ENCODE measurements around the gene DCD. TPM values are rescaled to one million over a fixed set of nuclear protein-coding genes. Genes with fewer than 3 reads are reported as not detected.
A peak's percentile ranks its signal among the peaks of the same experiment; 100 is the strongest.

The DCD gene
- total RNA-seq, 1 donor from 2014 or later = not detected

DNA sequence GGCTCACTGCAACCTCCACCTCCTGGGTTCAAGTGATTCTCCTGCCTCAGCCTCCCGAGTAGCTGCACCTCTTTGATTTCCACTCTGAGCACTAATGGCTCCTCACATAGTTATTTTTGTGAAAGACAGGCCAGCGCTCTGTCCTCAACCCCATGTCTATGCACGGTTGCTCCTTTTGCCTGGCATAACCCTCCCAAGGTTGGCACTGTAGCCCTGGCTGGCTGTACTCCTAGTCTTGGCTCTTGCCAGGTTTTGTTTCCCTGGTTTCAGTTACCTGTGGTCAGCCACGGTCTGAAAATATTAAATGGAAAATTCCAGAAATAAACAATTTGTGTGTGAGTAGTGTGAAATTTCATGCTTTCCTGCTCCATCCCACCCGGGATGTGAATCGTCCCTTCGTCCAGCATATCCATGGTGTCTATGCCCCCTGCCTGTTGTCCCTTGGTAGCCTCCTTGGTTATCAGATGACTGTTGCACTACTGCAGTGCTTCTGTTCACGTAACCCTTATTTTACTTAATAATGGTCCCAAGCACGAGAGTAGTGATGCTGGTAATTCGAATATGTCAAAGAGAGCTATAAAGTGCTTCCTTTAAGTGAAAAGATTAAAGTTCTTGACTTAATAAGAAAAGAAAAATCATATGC lies 12.3 kb upstream of the DCD start:
- no peaks in the 10 kb centered on the region for H3K27me3 ChIP-seq (ENCODE audit: control insufficient read depth, insufficient read depth, low read length)
- no peaks in the 10 kb centered on the region for H3K36me3 ChIP-seq (ENCODE audit: control insufficient read depth, insufficient read depth, low read length)

GRCh38 chr12:54658306-54659264 lies 10.4 kb upstream of the DCD start:
- Histone ChIP-seq H3K27me3 (ENCODE audit: control insufficient read depth, insufficient read depth, low read length) (no peaks in the 10 kb centered on the region), H3K36me3 (ENCODE audit: control insufficient read depth, insufficient read depth, low read length) (no peaks in the 10 kb centered on the region), H3K4me3 (ENCODE audit: low read depth, low read length) (no peak overlapping the region)
- no peak for DNase-seq (ENCODE audit: low read depth)
- TF ChIP-seq, protein P1, sequence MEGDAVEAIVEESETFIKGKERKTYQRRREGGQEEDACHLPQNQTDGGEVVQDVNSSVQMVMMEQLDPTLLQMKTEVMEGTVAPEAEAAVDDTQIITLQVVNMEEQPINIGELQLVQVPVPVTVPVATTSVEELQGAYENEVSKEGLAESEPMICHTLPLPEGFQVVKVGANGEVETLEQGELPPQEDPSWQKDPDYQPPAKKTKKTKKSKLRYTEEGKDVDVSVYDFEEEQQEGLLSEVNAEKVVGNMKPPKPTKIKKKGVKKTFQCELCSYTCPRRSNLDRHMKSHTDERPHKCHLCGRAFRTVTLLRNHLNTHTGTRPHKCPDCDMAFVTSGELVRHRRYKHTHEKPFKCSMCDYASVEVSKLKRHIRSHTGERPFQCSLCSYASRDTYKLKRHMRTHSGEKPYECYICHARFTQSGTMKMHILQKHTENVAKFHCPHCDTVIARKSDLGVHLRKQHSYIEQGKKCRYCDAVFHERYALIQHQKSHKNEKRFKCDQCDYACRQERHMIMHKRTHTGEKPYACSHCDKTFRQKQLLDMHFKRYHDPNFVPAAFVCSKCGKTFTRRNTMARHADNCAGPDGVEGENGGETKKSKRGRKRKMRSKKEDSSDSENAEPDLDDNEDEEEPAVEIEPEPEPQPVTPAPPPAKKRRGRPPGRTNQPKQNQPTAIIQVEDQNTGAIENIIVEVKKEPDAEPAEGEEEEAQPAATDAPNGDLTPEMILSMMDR (IDR thresholded peaks at IDR 0.05; ENCODE audit: insufficient read depth, low read length, poor library complexity, severe bottlenecking) = peak; percentile 61

More for the DNA sequence above, 12.3 kb upstream of the DCD start:
- no peak for DNase-seq (ENCODE audit: low read depth)
- TF ChIP-seq, protein P1 (IDR thresholded peaks at IDR 0.05; ENCODE audit: insufficient read depth, low read length, poor library complexity, severe bottlenecking) = no peak
- no peak overlapping the region for H3K4me3 ChIP-seq (ENCODE audit: low read depth, low read length)

- TF ChIP-seq, protein P1 (IDR thresholded peaks at IDR 0.05; ENCODE audit: insufficient read depth, low read length, poor library complexity, severe bottlenecking) = no peak
- no peak for DNase-seq (ENCODE audit: low read depth)
- no peak overlapping the region for H3K4me3 ChIP-seq (ENCODE audit: low read depth, low read length)
Measured at GRCh38 chr12:54657105-54657607, 9.0 kb upstream of the DCD start.

GRCh38 chr12:54654926-54655325 lies 6.8 kb upstream of the DCD start:
- H3K27me3 ChIP-seq (ENCODE audit: control insufficient read depth, insufficient read depth, low read length) = no peaks in the 10 kb centered on the region
- TF ChIP-seq, protein P1 (IDR thresholded peaks at IDR 0.05; ENCODE audit: insufficient read depth, low read length, poor library complexity, severe bottlenecking) = no peak
- H3K4me3 ChIP-seq (ENCODE audit: low read depth, low read length) = no peak overlapping the region
- no peaks in the 10 kb centered on the region for H3K36me3 ChIP-seq (ENCODE audit: control insufficient read depth, insufficient read depth, low read length)
- no peak for DNase-seq (ENCODE audit: low read depth)

More at GRCh38 chr12:54657105-54657607, 9.0 kb upstream of the DCD start:
- Histone ChIP-seq H3K36me3 (ENCODE audit: control insufficient read depth, insufficient read depth, low read length) (no peaks in the 10 kb centered on the region), H3K27me3 (ENCODE audit: control insufficient read depth, insufficient read depth, low read length) (no peaks in the 10 kb centered on the region)

- TF ChIP-seq, protein P1 (IDR thresholded peaks at IDR 0.05; ENCODE audit: insufficient read depth, low read length, poor library complexity, severe bottlenecking) = no peak
- no peak for DNase-seq (ENCODE audit: low read depth)
- Histone ChIP-seq H3K27me3 (ENCODE audit: control insufficient read depth, insufficient read depth, low read length) (no peaks in the 10 kb centered on the region), H3K4me3 (ENCODE audit: low read depth, low read length) (no peak overlapping the region), H3K36me3 (ENCODE audit: control insufficient read depth, insufficient read depth, low read length) (no peaks in the 10 kb centered on the region)
Measured at GRCh38 chr12:54653025-54653424, 4.9 kb upstream of the DCD start.
